Transverse colon (tissue), 4 donors: ENCODE measurements around the gene ZKSCAN8. TPM values are rescaled to one million over a fixed set of nuclear protein-coding genes. Genes with fewer than 3 reads are reported as not detected.

Experiments
- DNase-seq: peaks from one replicate; pipeline ENCODE4 v3.0.0-alpha.2; 2019
- H3K27ac ChIP-seq, 4 donors: fragments of 200-600 bp; sonication (generic); 2 replicates each; pipeline ENCODE4 v1.5.1; 2016 to 2018; ENCODE audit warnings: inconsistent platforms in 4 of 4
- H3K27me3 ChIP-seq: fragments of 200-600 bp; sonication (generic); 2 replicates; pipeline ENCODE4 v1.5.1; 2017; ENCODE audit warnings: inconsistent platforms
- H3K36me3 ChIP-seq, 4 donors: fragments of 200-600 bp; sonication (generic); 2 replicates each; pipeline ENCODE4 v1.5.1; 2017 to 2019; ENCODE audit warnings: inconsistent platforms in 4 of 4
- H3K4me1 ChIP-seq, 4 donors: fragments of 200-600 bp; sonication (generic); 2 replicates each; pipeline ENCODE4 v1.5.1; 2017 to 2020; ENCODE audit warnings: inconsistent platforms in 4 of 4
- H3K4me3 ChIP-seq, 4 donors: fragments of 200-600 bp; sonication (generic); 1 replicate in 1 of 4; 2 replicates in 3 of 4; pipeline versions ENCODE4 v1.5.1 to v1.6.1; 2017 to 2019; ENCODE audit warnings: inconsistent platforms in 4 of 4
- H3K9me3 ChIP-seq, 2 donors: fragments of 200-600 bp; sonication (generic); 2 replicates each; pipeline ENCODE4 v1.5.1; 2017 to 2019; ENCODE audit warnings: inconsistent platforms in 2 of 2
- EP300 ChIP-seq: sonication (generic); formaldehyde crosslinking; IDR thresholded peaks from one replicate; pipeline ENCODE4 v1.6.1; 2017; ENCODE audit warnings: antibody characterized with exemption, low read depth
- POLR2A ChIP-seq: fragments of 450-650 bp; IDR thresholded peaks from one replicate; pipeline ENCODE4 v1.6.1; 2016; ENCODE audit warnings: antibody characterized with exemption, mild to moderate bottlenecking, moderate library complexity
- POLR2AphosphoS5 ChIP-seq, 3 donors: sonication (generic); formaldehyde crosslinking; IDR thresholded peaks; one replicate each; pipeline ENCODE4 v1.6.1; 2016; ENCODE audit warnings: antibody characterized with exemption in 3 of 3
- WGBS, 2 donors: methylation state at CpG; one replicate each; pipeline ENCODE4 v1.1.5; 2018; ENCODE audit warnings: low coverage in 1 of 2; 5-methylcytosine and 5-hydroxymethylcytosine counted together
- in situ Hi-C, 4 donors: fragments of 200-750 bp; cut with MboI; loops; one replicate each; pipeline versions ENCODE4 v1.15.0 to v1.15.1; 2017; ENCODE audit warnings: low sequenced_read_pairs in 3 of 4, low pct_ligation_motif_present in 1 of 4, low pct_unique_long_range_greater_than_20kb in 1 of 4
- intact Hi-C: fragments of 100-400 bp; cut with DNase I; formaldehyde crosslinking; loops from one replicate; pipeline ENCODE4 v1.15.1; 2023; ENCODE audit warnings: low total_unique reads
- total RNA-seq, 4 donors: library from RNA; depleted of rRNA; stranded (reverse); fragments of >200 nt; gene quantifications; one replicate each; pipeline ENCODE4 v1.1.0, GENCODE V29; 2016
- TF ChIP-seq, protein P1 (sequence below), 5 experiments: fragments of 200-600 bp in 3 of 5; fragments of 450-650 bp in 2 of 5; sonication (generic) in 3 of 5; IDR thresholded peaks; 1 replicate in 2 of 5; 2 replicates in 3 of 5; pipeline ENCODE4 v1.5.1; 2016 to 2017; ENCODE audit warnings: antibody characterized with exemption in 5 of 5, inconsistent platforms in 3 of 5, mild to moderate bottlenecking in 2 of 5, moderate library complexity in 1 of 5

ZKSCAN8 gene
- total RNA-seq, 4 donors from 2014 or later: 12.3 to 37.0 (median 15.5) TPM

DNA sequence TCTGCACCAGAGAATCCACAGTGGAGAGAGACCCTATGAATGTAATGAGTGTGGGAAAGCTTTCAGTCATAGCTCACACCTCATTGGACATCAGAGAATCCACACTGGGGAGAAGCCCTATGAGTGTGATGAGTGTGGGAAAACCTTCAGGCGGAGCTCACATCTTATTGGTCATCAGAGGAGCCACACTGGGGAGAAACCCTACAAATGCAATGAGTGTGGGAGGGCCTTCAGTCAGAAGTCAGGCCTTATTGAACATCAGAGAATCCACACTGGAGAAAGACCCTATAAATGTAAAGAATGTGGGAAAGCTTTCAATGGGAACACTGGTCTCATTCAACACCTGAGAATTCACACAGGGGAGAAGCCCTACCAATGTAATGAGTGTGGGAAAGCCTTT lies 11.9 kb downstream of the ZKSCAN8 start:
- in situ Hi-C loops (no loop called here), intact Hi-C loops (no loop called here)
- Histone ChIP-seq H3K27me3 (no peaks in the 10 kb centered on the region), H3K4me3 (no peak overlapping the region), H3K27ac (no peak overlapping the region), H3K4me1 (no peaks in the 10 kb centered on the region), H3K36me3 (peaks cover 0 to 61% (median 31%) of the 10 kb centered on the region in 4 donors), H3K9me3 (no peaks in the 10 kb centered on the region)
- WGBS, 2 donors: 100% methylated on average over 1 of the region's 1 CpG; no CpG with 5 or more reads in 1 of the 2 donors
- no peak for DNase-seq
- TF ChIP-seq POLR2A (no peak), EP300 (no peak), POLR2AphosphoS5 (IDR thresholded peaks at IDR 0.05) (no peak)
- TF ChIP-seq, protein P1, sequence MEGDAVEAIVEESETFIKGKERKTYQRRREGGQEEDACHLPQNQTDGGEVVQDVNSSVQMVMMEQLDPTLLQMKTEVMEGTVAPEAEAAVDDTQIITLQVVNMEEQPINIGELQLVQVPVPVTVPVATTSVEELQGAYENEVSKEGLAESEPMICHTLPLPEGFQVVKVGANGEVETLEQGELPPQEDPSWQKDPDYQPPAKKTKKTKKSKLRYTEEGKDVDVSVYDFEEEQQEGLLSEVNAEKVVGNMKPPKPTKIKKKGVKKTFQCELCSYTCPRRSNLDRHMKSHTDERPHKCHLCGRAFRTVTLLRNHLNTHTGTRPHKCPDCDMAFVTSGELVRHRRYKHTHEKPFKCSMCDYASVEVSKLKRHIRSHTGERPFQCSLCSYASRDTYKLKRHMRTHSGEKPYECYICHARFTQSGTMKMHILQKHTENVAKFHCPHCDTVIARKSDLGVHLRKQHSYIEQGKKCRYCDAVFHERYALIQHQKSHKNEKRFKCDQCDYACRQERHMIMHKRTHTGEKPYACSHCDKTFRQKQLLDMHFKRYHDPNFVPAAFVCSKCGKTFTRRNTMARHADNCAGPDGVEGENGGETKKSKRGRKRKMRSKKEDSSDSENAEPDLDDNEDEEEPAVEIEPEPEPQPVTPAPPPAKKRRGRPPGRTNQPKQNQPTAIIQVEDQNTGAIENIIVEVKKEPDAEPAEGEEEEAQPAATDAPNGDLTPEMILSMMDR (IDR thresholded peaks at IDR 0.05): no peak

- Histone ChIP-seq H3K4me1 (no peaks in the 10 kb centered on the region), H3K9me3 (no peaks in the 10 kb centered on the region), H3K27me3 (no peaks in the 10 kb centered on the region), H3K36me3 (peaks cover 0 to 54% (median 26%) of the 10 kb centered on the region in 4 donors), H3K27ac (no peak overlapping the region), H3K4me3 (no peak overlapping the region)
- no peak for TF ChIP-seq POLR2AphosphoS5 (IDR thresholded peaks at IDR 0.05)
- TF ChIP-seq EP300: no peak
- TF ChIP-seq POLR2A: no peak
- TF ChIP-seq, protein P1 (IDR thresholded peaks at IDR 0.05): no peak
- in situ Hi-C loops: no loop called here
- intact Hi-C loops: no loop called here
- DNase-seq: no peak
Observed at GRCh38 chr6:28154357-28154756, 12.7 kb downstream of the ZKSCAN8 start.

DNA sequence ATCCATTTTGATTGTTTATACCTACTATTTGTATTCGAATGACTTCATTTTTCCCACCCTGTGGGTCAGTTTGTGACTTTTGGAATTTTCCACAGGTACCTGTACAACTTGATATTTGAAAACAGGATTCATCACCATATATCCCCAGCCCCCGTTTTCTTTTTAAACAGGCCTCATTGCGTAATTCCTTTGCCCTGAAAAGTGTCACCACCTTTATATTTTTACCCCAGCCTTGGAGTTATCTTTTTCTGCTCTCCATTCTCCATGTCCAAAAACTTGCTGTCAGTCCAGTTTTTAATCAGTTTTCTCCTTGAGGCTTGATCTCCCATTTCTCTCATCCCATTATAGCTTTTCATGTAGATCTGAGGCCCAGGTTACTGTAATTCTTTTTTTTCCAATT lies 16.6 kb downstream of the ZKSCAN8 start:
- DNase-seq: no peak
- intact Hi-C loops: no loop called here
- Histone ChIP-seq H3K4me1 (peaks cover 0 to 10% (median 3%) of the 10 kb centered on the region in 4 donors), H3K9me3 (no peaks in the 10 kb centered on the region), H3K4me3 (no peak overlapping the region), H3K27ac (no peak overlapping the region), H3K36me3 (peaks cover 0 to 23% (median 8%) of the 10 kb centered on the region in 4 donors), H3K27me3 (no peaks in the 10 kb centered on the region)
- WGBS, 2 donors: 96 to 100% methylated on average over 3 of the region's 3 CpGs
- no peak for TF ChIP-seq POLR2AphosphoS5 (IDR thresholded peaks at IDR 0.05)
- TF ChIP-seq, protein P1 (IDR thresholded peaks at IDR 0.05): no peak
- in situ Hi-C loops: no loop called here

DNA sequence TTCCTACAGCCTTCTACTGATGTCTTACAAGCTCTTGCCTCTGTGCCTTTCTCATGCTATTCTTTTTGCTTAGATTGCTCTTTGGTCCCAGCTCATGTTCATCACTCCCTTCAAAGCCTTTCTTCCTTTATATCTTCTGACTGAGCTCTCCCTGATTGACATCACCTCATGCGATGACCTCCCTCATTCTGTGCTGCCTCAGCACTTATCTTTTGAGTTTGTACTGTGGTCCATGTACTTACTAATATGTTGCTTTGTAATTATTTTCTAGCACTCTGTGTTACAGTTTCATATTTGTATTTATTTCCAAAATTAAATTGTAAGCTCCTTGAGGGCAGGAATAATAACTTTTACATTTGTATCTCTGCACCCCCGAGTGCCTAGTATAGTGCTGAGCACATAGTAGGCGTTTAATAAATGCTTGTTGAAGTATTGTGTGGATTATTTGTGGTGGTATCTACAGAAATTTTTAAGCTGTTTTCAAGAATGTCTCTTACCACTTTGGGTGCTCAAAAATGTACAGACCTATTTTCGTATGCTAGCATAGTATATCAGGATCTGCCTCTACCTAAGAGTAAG lies 17.4 kb downstream of the ZKSCAN8 start:
- no peak for DNase-seq
- peaks cover 0 to 15% (median 4%) of the 10 kb centered on the region in 4 donors for H3K36me3 ChIP-seq
- intact Hi-C loops (no loop called here), in situ Hi-C loops (no loop called here)
- WGBS, 2 donors: 90 to 98% methylated on average over 4 of the region's 4 CpGs
- no peak overlapping the region for H3K27ac ChIP-seq
- no peak for TF ChIP-seq POLR2AphosphoS5 (IDR thresholded peaks at IDR 0.05)
- no peak for TF ChIP-seq EP300
- TF ChIP-seq, protein P1 (IDR thresholded peaks at IDR 0.05): no peak
- TF ChIP-seq POLR2A: no peak
- H3K9me3 ChIP-seq: no peaks in the 10 kb centered on the region
- no peak overlapping the region for H3K4me3 ChIP-seq
- H3K27me3 ChIP-seq: no peaks in the 10 kb centered on the region
- H3K4me1 ChIP-seq: peaks cover 0 to 10% (median 3%) of the 10 kb centered on the region in 4 donors
